Right atrium auricular region (tissue), 2 donors: ENCODE results near the gene LGR6. TPM values are rescaled to one million over a fixed set of nuclear protein-coding genes. Genes with fewer than 3 reads are reported as not detected.
"Not testable (repeated sequence)": the region's sequence is repeated elsewhere in the genome, so short reads cannot be mapped to it uniquely, and the experiment has no call there.

Source experiments
- DNase-seq: peaks from one replicate; pipeline ENCODE4 v3.0.0-alpha.2; 2019; ENCODE audit warnings: low spot score
- H3K27ac ChIP-seq, 2 donors: fragments of 200-600 bp; sonication (generic); 1 replicate in 1 of 2; 2 replicates in 1 of 2; pipeline ENCODE4 v1.5.1; 2016 to 2019
- H3K27me3 ChIP-seq, 2 donors: fragments of 200-600 bp; sonication (generic); one replicate each; pipeline versions ENCODE4 v1.5.1 to v1.6.0; 2017 to 2019
- H3K36me3 ChIP-seq: fragments of 200-600 bp; sonication (generic); one replicate; pipeline ENCODE4 v1.5.1; 2016
- H3K4me1 ChIP-seq, 2 donors: fragments of 200-600 bp; sonication (generic); one replicate each; pipeline versions ENCODE4 v1.5.1 to v1.6.0; 2017 to 2019
- H3K4me3 ChIP-seq, 2 donors: fragments of 200-600 bp; sonication (generic); 1 replicate in 1 of 2; 2 replicates in 1 of 2; pipeline ENCODE4 v1.5.1; 2017 to 2019; ENCODE audit warnings: mild to moderate bottlenecking in 1 of 2, moderate library complexity in 1 of 2
- H3K9me3 ChIP-seq, 2 donors: fragments of 200-600 bp; sonication (generic); one replicate each; pipeline ENCODE4 v1.5.1; 2019
- CTCF ChIP-seq, 2 donors: fragments of 200-600 bp; sonication (generic); IDR thresholded peaks; one replicate each; pipeline ENCODE4 v1.5.1; 2019; ENCODE audit warnings: antibody characterized with exemption in 2 of 2
- total RNA-seq, 2 donors: library from RNA; depleted of rRNA; stranded (reverse); fragments of >200 nt; gene quantifications; one replicate each; pipeline ENCODE4 v1.1.0, GENCODE V29; 2016

Gene LGR6
- total RNA-seq, 2 donors from 2014 or later: 5.5 to 17.0 TPM

- Histone ChIP-seq H3K36me3 (no peaks in the 10 kb centered on the region), H3K4me1 (peaks cover 0 to 8% of the 10 kb centered on the region in 2 donors), H3K4me3 (no peak overlapping the region), H3K27me3 (no peaks in the 10 kb centered on the region), H3K9me3 (no peaks in the 10 kb centered on the region), H3K27ac (no peak overlapping the region)
- no peak for TF ChIP-seq CTCF (IDR thresholded peaks at IDR 0.05)
- no peak for DNase-seq
Measured at GRCh38 chr1:202238914-202239313, 45.3 kb downstream of the LGR6 start.

- not testable (repeated sequence) for H3K9me3 ChIP-seq, H3K27ac ChIP-seq, H3K4me1 ChIP-seq, H3K27me3 ChIP-seq, DNase-seq, H3K36me3 ChIP-seq, H3K4me3 ChIP-seq
Measured at GRCh38 chr1:202240226-202240625, 46.6 kb downstream of the LGR6 start.

GRCh38 chr1:202240956-202241355 is 47.4 kb downstream of the LGR6 start:
- no peaks in the 10 kb centered on the region for H3K27me3 ChIP-seq
- no peak for TF ChIP-seq CTCF (IDR thresholded peaks at IDR 0.05)

GRCh38 chr1:202241376-202242079 is 47.9 kb downstream of the LGR6 start:
- Histone ChIP-seq H3K9me3 (no peaks in the 10 kb centered on the region), H3K27ac (no peak overlapping the region), H3K4me1 (peaks cover 0 to 8% of the 10 kb centered on the region in 2 donors), H3K36me3 (no peaks in the 10 kb centered on the region), H3K27me3 (no peaks in the 10 kb centered on the region), H3K4me3 (no peak overlapping the region)
- TF ChIP-seq CTCF (IDR thresholded peaks at IDR 0.05): no peak
- no peak for DNase-seq

More at GRCh38 chr1:202240956-202241355, 47.4 kb downstream of the LGR6 start:
- H3K9me3 ChIP-seq: no peaks in the 10 kb centered on the region
- DNase-seq: no peak
- no peak overlapping the region for H3K4me3 ChIP-seq
- H3K36me3 ChIP-seq: no peaks in the 10 kb centered on the region
- H3K27ac ChIP-seq: no peak overlapping the region
- H3K4me1 ChIP-seq: peaks cover 0 to 8% of the 10 kb centered on the region in 2 donors

GRCh38 chr1:202242080-202242419 is 48.5 kb downstream of the LGR6 start:
- no peak for DNase-seq
- TF ChIP-seq CTCF (IDR thresholded peaks at IDR 0.05): no peak
- Histone ChIP-seq H3K4me1 (peaks cover 0 to 8% of the 10 kb centered on the region in 2 donors), H3K36me3 (no peaks in the 10 kb centered on the region), H3K9me3 (no peaks in the 10 kb centered on the region), H3K4me3 (no peak overlapping the region), H3K27ac (no peak overlapping the region), H3K27me3 (no peaks in the 10 kb centered on the region)

GRCh38 chr1:202243006-202243405 is 49.4 kb downstream of the LGR6 start:
- Histone ChIP-seq H3K27me3 (no peaks in the 10 kb centered on the region), H3K27ac (no peak overlapping the region), H3K9me3 (no peaks in the 10 kb centered on the region), H3K4me3 (no peak overlapping the region), H3K4me1 (peaks cover 0 to 10% of the 10 kb centered on the region in 2 donors), H3K36me3 (no peaks in the 10 kb centered on the region)
- DNase-seq: no peak
- TF ChIP-seq CTCF (IDR thresholded peaks at IDR 0.05): no peak
